Fibroblast of pulmonary artery (primary cell): ENCODE results near the gene P2RX3.

Experiments used
- DNase-seq: peaks from one replicate; pipeline ENCODE4 v3.0.0-alpha.2; 2010; ENCODE audit warnings: low read depth
- H3K4me3 ChIP-seq: replicated peaks from 2 replicates; pipeline ENCODE4 v1.5.1; 2011; ENCODE audit warnings: low read depth, mild to moderate bottlenecking, control low read depth, low read length, moderate library complexity
- TF ChIP-seq, protein P1 (sequence below): IDR thresholded peaks from 2 replicates; pipeline ENCODE4 v1.5.1; 2011; ENCODE audit warnings: mild to moderate bottlenecking, control low read depth, low read length, inconsistent platforms; ENCODE audit errors: missing control alignments

The P2RX3 gene

DNA sequence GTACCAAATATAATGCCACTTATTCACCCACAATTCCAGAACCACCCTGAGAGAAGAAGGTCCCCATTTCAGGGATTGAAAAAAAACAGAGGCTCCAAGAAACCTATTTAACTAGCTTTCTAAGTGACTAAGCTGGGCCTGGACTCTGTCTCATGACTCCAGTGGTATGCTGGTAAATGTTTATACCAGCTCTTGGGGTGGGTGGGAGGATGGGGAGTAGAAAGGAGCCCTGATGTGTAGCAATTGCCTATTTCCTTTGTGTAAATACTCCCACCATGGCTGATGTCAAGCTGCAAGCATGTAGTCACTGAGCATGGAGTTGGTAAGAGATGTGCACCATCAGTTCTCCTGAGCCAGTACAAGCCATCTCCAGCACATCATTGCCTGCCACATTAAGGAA is 40.0 kb downstream of the P2RX3 start:
- TF ChIP-seq, protein P1, sequence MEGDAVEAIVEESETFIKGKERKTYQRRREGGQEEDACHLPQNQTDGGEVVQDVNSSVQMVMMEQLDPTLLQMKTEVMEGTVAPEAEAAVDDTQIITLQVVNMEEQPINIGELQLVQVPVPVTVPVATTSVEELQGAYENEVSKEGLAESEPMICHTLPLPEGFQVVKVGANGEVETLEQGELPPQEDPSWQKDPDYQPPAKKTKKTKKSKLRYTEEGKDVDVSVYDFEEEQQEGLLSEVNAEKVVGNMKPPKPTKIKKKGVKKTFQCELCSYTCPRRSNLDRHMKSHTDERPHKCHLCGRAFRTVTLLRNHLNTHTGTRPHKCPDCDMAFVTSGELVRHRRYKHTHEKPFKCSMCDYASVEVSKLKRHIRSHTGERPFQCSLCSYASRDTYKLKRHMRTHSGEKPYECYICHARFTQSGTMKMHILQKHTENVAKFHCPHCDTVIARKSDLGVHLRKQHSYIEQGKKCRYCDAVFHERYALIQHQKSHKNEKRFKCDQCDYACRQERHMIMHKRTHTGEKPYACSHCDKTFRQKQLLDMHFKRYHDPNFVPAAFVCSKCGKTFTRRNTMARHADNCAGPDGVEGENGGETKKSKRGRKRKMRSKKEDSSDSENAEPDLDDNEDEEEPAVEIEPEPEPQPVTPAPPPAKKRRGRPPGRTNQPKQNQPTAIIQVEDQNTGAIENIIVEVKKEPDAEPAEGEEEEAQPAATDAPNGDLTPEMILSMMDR: no peak
- no peak for DNase-seq
- H3K4me3 ChIP-seq: no peak overlapping the region

DNA sequence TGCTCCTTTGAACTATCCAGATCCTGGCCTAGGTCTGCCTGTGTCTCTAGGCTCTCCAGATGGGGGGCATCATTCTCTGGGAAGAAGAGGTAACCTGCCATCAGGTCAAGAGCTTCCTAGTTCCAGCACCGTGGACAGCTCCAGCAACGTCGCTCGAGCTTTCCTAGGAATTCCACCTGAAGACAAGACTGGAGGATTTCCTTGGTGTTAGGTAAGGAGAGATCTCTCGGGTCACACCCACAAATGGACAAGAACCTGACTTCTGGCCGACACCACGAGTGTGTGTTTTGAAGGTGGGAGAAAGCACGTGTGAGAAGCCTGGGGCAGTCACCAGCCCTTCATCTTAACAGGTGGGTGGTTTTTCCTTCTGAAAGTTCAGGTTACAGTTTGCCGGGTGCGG is 41.6 kb downstream of the P2RX3 start:
- TF ChIP-seq, protein P1: no peak
- peak; percentile 48 for DNase-seq

DNA sequence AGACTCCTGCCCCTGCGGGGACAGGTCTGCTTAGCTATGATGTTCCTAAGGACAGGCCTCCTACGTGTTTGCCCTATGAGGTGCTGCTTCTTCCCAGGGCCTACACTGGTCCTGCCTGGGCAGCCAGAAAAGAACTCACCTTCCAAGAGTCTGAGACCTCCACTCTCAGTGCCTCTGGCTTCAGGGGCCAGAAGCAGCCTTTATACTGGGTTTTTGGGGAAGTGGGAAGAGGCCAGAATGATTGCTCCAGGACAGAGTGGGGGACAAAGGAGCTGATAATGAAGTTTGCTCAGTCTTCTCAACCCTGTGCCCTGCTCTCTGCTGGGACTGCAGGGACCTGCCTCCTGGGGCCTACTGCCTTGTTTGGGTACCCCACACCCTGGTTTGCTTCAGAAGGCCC is 42.8 kb downstream of the P2RX3 start, which contains the start of gene PRG3:
PRG3 (minus strand) TSS at position 176 of the 400 bp plus-strand sequence. CDS start 442 bp downstream, outside the sequence.
- TF ChIP-seq, protein P1: no peak
- no peak within 1 kb of the TSS for H3K4me3 ChIP-seq
- no peak for DNase-seq

More for the DNA sequence above, 41.6 kb downstream of the P2RX3 start:
- H3K4me3 ChIP-seq: no peak overlapping the region

DNA sequence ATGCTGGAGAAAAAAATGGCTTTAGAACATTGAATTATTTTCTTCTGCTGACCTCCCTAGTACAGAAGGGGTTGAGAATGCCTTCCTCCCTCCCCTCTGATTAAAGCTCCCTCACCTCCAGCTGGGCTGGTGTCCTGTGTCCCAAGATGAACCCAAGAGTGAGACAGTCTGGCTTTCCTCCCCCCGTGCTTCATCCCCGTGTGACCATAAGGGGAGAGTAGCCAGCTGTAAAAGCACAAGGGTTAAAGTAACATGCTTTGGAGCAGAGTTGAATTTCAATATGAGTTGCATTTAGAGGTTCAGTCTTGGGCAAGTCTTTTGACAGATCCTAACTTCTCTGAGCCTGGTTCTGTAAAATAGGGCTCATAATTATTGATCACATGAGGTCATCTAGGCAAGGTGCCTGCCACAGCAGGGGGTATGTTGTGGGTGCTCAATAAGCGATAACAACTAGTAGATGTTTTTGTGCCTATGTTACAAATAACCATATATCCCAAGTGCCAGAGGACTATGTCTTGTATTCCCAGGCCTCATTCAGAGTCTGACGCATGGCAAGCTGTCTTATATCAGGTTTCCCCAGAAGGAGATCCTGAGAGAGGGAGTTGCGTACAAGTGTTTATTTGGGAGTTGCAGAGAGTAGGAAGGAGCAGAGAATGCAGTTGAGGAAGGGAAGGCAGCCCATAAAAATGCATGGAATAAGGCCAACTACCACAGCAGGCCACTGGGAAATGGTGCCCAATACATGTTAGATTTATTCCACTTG is 48.2 kb downstream of the P2RX3 start:
- DNase-seq: no peak
- TF ChIP-seq, protein P1: no peak
- no peak overlapping the region for H3K4me3 ChIP-seq

DNA sequence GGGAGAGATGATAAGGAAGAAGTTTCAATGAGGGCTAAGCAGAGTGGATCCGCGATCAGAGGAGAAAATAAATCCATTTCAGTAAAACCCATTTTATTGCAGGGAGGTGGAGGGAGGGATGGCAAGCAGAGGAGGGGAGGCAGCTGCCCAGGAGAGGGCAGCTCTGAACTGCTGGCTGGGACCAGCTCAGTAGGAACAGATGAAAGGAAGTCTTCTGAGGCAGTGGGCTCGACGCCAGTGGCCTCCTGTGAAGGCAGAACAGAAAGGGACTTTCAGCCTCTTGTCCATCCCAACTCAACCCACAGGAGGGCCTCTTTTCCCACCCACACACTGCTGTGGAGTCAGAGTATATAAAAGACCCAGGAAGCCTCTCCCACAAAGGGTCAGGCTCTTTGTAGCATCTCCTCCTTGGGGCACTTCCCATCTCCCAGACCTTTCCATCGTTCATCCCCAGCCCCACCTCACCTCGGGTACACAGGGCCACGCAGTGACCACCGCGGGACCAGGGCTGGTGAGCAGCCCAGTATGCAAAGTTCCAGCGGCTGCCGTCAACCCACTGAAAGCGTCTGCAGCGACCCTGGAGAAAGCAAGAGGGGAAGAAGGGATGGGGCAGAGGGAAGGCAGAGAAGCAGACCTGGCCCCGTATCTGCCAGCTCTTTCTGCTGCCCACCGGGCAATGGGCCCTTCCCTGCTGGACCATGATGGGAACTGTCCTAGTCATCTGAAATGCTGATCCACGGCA is 49.3 kb downstream of the P2RX3 start:
- no peak overlapping the region for H3K4me3 ChIP-seq
- TF ChIP-seq, protein P1: peak; percentile 15
- peak; percentile 48 for DNase-seq

DNA sequence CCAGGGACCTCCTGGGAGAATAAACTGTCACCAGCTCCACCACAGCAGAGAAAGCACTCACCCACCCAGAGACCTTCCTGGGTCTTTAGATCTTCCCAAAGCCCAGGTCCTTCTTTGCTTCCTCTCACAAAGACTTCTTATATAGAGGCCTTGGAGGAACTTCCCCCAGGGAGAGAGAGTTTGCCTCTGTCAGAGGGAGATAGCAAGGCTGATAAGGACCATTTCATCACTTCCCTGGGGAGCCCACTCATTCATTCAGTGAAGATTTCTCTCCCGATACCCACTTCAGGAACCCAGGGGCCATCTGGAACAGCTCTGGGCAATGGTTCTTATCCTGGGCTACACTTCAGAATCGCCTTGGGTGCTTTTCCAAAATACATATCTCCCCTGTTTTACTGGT is 52.4 kb downstream of the P2RX3 start, which contains the start of gene PRG2:
PRG2 (minus strand) TSS at position 116 of the 400 bp plus-strand sequence. CDS start 706 bp downstream, outside the sequence.
- no peak for DNase-seq
- H3K4me3 ChIP-seq: no peak within 1 kb of the TSS
- TF ChIP-seq, protein P1: no peak
